ENCODE measurements around the gene SMYD3.

SMYD3 gene

DNA sequence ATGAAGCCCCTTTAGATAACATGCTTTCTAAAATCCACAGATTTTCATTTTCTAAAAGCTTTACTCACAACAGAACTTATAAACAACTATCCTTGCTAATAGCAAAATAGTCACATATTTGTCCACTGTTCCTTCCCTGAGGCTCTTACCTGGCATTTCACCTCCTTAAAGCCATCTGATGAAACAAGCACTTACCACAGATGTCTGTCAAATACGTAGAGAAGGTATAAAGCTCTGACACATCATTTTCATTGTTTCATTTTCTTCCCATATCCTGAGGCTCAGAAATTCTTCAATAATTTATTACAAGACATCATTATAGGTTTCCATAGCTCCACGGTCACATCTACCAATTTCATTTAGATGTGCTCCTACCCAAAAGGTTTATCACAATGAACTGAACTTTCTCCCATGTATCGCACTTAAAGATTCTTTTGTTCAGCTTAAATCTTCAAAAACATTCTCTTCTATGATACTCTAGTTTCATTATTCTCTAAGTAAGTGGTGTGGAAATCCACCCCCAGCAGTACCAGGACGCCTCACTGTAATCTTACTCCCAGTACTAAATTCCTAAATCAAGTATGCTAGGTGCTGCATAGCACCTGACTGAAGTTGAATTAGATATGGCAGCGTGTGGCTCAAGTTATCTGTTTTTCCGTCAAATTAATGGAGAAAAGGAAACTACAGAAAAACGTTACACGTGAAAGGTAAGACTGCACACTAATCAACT, 569.6 kb downstream of the SMYD3 start:
- Histone ChIP-seq H3K27me3 (replicated peaks) (no peaks in the 10 kb centered on the region), H3K36me3 (replicated peaks) (no peaks in the 10 kb centered on the region)

DNA sequence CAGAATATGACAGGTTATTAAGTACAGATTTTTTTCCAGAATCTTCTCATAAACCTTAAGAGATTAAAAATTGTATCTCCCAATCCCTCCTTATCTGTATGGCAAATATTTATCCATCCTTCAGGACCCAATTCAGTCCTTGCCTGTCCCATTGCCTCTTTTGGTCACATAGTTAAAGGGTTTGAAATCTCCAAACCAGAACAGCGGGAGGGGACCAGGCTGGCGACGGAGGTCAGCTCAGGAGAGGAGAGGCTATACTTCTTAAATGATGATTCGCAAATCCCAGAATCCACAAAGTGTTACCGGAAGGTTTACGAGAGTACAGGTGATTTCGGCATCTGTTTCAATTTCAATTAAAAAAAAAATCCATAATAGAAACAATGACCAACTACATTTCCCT, 572.7 kb downstream of the SMYD3 start:
- no peak overlapping the region for H3K4me3 ChIP-seq (ENCODE audit: low read depth, low read length)
- no peaks in the 10 kb centered on the region for H3K36me3 ChIP-seq (replicated peaks)
- in situ Hi-C loops (cut with HindIII; ENCODE audit: low pct_ligation_motif_present, low sequenced_read_pairs): no loop called here
- no peak overlapping the region for H3K27ac ChIP-seq
- no peak for DNase-seq
- no peaks in the 10 kb centered on the region for H3K27me3 ChIP-seq (replicated peaks)
- TF ChIP-seq, protein P1, sequence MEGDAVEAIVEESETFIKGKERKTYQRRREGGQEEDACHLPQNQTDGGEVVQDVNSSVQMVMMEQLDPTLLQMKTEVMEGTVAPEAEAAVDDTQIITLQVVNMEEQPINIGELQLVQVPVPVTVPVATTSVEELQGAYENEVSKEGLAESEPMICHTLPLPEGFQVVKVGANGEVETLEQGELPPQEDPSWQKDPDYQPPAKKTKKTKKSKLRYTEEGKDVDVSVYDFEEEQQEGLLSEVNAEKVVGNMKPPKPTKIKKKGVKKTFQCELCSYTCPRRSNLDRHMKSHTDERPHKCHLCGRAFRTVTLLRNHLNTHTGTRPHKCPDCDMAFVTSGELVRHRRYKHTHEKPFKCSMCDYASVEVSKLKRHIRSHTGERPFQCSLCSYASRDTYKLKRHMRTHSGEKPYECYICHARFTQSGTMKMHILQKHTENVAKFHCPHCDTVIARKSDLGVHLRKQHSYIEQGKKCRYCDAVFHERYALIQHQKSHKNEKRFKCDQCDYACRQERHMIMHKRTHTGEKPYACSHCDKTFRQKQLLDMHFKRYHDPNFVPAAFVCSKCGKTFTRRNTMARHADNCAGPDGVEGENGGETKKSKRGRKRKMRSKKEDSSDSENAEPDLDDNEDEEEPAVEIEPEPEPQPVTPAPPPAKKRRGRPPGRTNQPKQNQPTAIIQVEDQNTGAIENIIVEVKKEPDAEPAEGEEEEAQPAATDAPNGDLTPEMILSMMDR (IDR thresholded peaks at IDR 0.05; ENCODE audit: low read depth, low read length, missing control alignments): no peak

More for the DNA sequence above, 569.6 kb downstream of the SMYD3 start:
- no peak for DNase-seq
- TF ChIP-seq, protein P1 (IDR thresholded peaks at IDR 0.05; ENCODE audit: low read depth, low read length, missing control alignments): no peak
- Histone ChIP-seq H3K4me3 (ENCODE audit: low read depth, low read length) (no peak overlapping the region), H3K27ac (no peak overlapping the region)
- in situ Hi-C loops (cut with HindIII; ENCODE audit: low pct_ligation_motif_present, low sequenced_read_pairs): no loop called here

DNA sequence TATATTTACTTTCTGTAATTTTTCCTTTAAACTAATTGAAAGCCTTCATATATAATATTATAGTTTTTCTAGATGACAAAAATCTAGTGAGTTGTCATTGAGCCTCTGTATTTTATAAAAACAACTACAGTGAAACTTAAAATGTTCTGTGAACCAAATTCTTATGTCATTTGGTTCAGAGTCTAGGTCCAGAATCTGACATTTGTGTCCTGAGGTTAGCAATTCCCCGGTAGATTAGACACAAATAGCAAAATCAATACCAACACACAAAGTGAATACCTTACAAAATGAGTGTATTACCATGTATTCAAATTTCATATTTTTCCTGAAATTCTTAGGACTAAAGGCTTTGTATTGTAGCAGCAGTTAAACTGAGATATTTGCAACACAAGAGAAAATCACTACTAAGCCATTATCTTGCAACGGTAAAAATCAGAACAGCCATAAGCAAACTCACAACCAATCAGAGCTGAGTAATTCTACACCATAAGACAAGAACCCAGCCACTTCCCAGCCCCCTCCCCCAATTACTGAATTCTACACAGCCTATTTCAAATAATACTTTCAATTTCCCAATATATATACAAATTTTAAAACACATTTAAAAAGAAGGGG, 573.5 kb downstream of the SMYD3 start:
- TF ChIP-seq, protein P1 (IDR thresholded peaks at IDR 0.05; ENCODE audit: low read depth, low read length, missing control alignments): no peak
- H3K36me3 ChIP-seq (replicated peaks): no peaks in the 10 kb centered on the region
- DNase-seq: no peak
- no peaks in the 10 kb centered on the region for H3K27me3 ChIP-seq (replicated peaks)
- in situ Hi-C loops (cut with HindIII; ENCODE audit: low pct_ligation_motif_present, low sequenced_read_pairs): no loop called here
- H3K4me3 ChIP-seq (ENCODE audit: low read depth, low read length): no peak overlapping the region
- H3K27ac ChIP-seq: no peak overlapping the region

DNA sequence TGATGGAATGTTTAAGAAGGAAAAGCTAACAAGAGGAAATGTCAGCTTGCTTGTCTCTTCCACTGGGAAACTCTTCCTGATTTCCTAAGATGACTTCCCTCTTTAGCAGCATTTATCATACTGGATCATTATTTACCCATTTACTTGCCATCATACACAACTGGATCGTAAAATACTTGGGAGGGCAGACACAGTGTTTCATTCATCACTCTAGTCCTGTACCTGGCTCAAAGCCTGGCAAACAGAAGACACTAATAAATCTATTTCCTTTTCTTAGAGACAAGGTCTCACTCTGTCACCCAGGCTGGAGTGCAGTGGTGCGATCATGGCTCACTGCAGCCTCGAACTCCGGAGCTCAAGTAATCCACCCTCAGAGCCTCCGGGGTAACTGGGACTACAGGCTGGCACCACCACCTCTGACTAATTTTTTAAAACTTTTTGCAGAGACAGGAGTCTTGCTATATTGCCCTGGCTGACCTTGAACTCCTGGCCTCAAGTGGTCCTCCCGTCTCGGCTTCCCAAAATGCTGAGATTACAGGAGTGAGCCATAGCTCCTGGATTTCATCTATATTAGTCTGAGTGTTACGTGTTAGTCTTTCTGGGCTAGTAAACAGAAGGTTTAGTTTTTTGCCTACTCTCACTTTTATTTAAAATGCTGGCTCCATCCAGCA, 574.6 kb downstream of the SMYD3 start:
- DNase-seq: no peak
- TF ChIP-seq, protein P1 (IDR thresholded peaks at IDR 0.05; ENCODE audit: low read depth, low read length, missing control alignments): no peak

DNA sequence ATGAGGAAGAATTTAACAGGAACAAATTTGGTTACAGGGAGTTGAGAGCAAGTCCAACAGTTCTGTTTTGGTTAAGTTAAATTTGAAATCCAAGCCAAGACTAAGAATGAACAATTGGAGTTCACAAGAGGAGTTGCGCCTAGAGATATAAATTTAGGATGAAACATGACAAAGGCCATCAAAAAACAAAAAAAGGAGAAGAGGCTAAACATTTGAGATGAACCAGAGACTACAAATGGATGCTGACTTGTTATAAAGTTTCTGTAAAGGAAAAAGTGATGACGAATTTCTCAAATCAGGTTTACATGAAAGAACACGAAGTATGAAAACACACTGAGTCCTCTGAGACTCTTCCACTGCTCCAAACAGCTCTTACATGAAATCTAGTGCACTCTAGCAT, 575.6 kb downstream of the SMYD3 start:
- Histone ChIP-seq H3K4me3 (ENCODE audit: low read depth, low read length) (no peak overlapping the region), H3K27ac (no peak overlapping the region), H3K27me3 (replicated peaks) (no peaks in the 10 kb centered on the region), H3K36me3 (replicated peaks) (no peaks in the 10 kb centered on the region)
- in situ Hi-C loops (cut with HindIII; ENCODE audit: low pct_ligation_motif_present, low sequenced_read_pairs): no loop called here
- TF ChIP-seq, protein P1 (IDR thresholded peaks at IDR 0.05; ENCODE audit: low read depth, low read length, missing control alignments): no peak
- DNase-seq: no peak

More for the DNA sequence above, 574.6 kb downstream of the SMYD3 start:
- Histone ChIP-seq H3K36me3 (replicated peaks) (no peaks in the 10 kb centered on the region), H3K27ac (no peak overlapping the region), H3K4me3 (ENCODE audit: low read depth, low read length) (no peak overlapping the region), H3K27me3 (replicated peaks) (no peaks in the 10 kb centered on the region)
- in situ Hi-C loops (cut with HindIII; ENCODE audit: low pct_ligation_motif_present, low sequenced_read_pairs): no loop called here
